Keratinocyte (primary cell): ENCODE data around the gene GAB4.

ENCODE experiments used
- CTCF ChIP-seq, 3 experiments: IDR thresholded peaks in 1 of 3; conservative IDR thresholded peaks in 1 of 3; optimal IDR thresholded peaks in 1 of 3; 2 replicates in 2 of 3; 3 replicates in 1 of 3; pipeline versions ENCODE3 to v1.5.1; 2011; ENCODE audit warnings: low read length in 3 of 3, mild to moderate bottlenecking in 3 of 3, moderate library complexity in 2 of 3, control low read depth in 1 of 3, inconsistent platforms in 1 of 3; ENCODE audit not compliant: insufficient read depth in 2 of 3; ENCODE audit errors: extremely low read depth in 1 of 3
- EZH2 ChIP-seq: IDR thresholded peaks from one replicate; pipeline ENCODE4 v1.6.1; 2012; ENCODE audit warnings: inconsistent platforms, mild to moderate bottlenecking, low read length, moderate library complexity

- TF ChIP-seq CTCF (optimal IDR thresholded peaks at IDR 0.05 in 1 of 3, IDR thresholded peaks at IDR 0.05 in 1 of 3, conservative IDR thresholded peaks at IDR 0.05 in 1 of 3; ENCODE audit: extremely low read depth in 1 of 3, insufficient read depth in 2 of 3, low read length in 3 of 3) (no peak), EZH2 (no peak)
Observed at GRCh38 chr22:17047656-17048055, 39.6 kb upstream of the GAB4 start.
